Calu3 (cell line): ENCODE data around the gene GPR119. TPM values are rescaled to one million over a fixed set of nuclear protein-coding genes. Genes with fewer than 3 reads are reported as not detected.

Experiments used
- BruUV-seq: library from RNA; stranded (reverse); fragments of 400-500 nt; replicated peaks from 2 replicates; lab custom pipeline; 2021; lab: Mats Ljungman, UMichigan
- CTCF ChIA-PET: fragments of 300-600 bp; sonication (Branson Sonifier 250); formaldehyde crosslinking; loops from one replicate; lab custom pipeline; 2022; ENCODE audit warnings: antibody characterized with exemption; lab: Charles Lee
- DNase-seq: peaks from one replicate; pipeline ENCODE4 v3.0.0; 2022
- H3K27ac Mint-ChIP-seq: one replicate; pipeline ENCODE4 v1.8.0; 2022; ENCODE audit warnings: mixed read lengths; ENCODE audit not compliant: unreplicated experiment
- H3K27me3 Mint-ChIP-seq: one replicate; pipeline ENCODE4 v1.8.0; 2022; ENCODE audit warnings: mixed read lengths; ENCODE audit not compliant: unreplicated experiment
- H3K36me3 Mint-ChIP-seq: one replicate; pipeline ENCODE4 v1.8.0; 2022; ENCODE audit warnings: mild to moderate bottlenecking, moderate library complexity, mixed read lengths; ENCODE audit not compliant: insufficient read depth, unreplicated experiment
- H3K4me1 Mint-ChIP-seq: one replicate; pipeline ENCODE4 v1.8.0; 2022; ENCODE audit warnings: mild to moderate bottlenecking, low read depth, mixed read lengths; ENCODE audit not compliant: unreplicated experiment
- H3K4me3 Mint-ChIP-seq: one replicate; pipeline ENCODE4 v1.8.0; 2022; ENCODE audit warnings: mild to moderate bottlenecking, low read depth, moderate library complexity, mixed read lengths; ENCODE audit not compliant: unreplicated experiment
- H3K9me3 Mint-ChIP-seq: one replicate; pipeline ENCODE4 v1.8.0; 2022; ENCODE audit warnings: low read depth, mixed read lengths; ENCODE audit not compliant: unreplicated experiment
- intact Hi-C: fragments of 100-400 bp; cut with micrococcal nuclease; formaldehyde crosslinking; loops from one replicate; pipeline ENCODE4 v1.10.0; 2022; ENCODE audit not compliant: unreplicated experiment
- total RNA-seq: library from RNA; stranded (reverse); gene quantifications from 2 replicates; pipeline ENCODE4 v1.2.3, GENCODE V29; 2022
- TF ChIP-seq, protein P1 (sequence below): fragments of 200-600 bp; IDR thresholded peaks from one replicate; pipeline ENCODE4 v1.8.0; 2022; ENCODE audit warnings: antibody characterized with exemption; ENCODE audit not compliant: unreplicated experiment

Gene GPR119
- total RNA-seq, 1 experiment from 2014 or later, result not detected

DNA sequence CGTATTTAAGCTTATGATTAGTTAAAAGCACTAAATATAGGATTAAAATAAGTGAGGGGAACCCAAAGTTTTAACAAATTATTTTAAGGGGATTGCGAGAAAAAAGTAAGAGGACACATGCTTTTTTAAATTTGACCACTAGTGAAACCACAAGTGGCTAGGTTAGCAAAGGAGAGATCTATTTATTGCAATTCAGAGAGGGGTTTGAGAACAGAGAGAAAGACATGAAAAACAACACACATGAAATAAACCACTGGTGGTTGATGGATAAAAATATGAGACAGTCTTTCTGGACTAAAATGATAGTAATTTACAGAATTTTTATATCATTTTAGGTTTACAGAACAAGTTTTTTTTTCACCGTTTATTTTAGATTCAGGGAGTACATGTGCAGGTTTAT is 33.9 kb downstream of the GPR119 start:
- BruUV-seq, result no TSS peak
- CTCF ChIA-PET, result no interaction called here
- Mint-ChIP-seq H3K9me3 (no peaks in the 10 kb centered on the region), H3K27me3 (no peaks in the 10 kb centered on the region), H3K36me3 (no peaks in the 10 kb centered on the region), H3K4me3 (no peak overlapping the region), H3K27ac (no peak overlapping the region), H3K4me1 (no peaks in the 10 kb centered on the region)
- no peak for DNase-seq
- TF ChIP-seq, protein P1, sequence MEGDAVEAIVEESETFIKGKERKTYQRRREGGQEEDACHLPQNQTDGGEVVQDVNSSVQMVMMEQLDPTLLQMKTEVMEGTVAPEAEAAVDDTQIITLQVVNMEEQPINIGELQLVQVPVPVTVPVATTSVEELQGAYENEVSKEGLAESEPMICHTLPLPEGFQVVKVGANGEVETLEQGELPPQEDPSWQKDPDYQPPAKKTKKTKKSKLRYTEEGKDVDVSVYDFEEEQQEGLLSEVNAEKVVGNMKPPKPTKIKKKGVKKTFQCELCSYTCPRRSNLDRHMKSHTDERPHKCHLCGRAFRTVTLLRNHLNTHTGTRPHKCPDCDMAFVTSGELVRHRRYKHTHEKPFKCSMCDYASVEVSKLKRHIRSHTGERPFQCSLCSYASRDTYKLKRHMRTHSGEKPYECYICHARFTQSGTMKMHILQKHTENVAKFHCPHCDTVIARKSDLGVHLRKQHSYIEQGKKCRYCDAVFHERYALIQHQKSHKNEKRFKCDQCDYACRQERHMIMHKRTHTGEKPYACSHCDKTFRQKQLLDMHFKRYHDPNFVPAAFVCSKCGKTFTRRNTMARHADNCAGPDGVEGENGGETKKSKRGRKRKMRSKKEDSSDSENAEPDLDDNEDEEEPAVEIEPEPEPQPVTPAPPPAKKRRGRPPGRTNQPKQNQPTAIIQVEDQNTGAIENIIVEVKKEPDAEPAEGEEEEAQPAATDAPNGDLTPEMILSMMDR, result no peak
- intact Hi-C loops, result no loop called here

DNA sequence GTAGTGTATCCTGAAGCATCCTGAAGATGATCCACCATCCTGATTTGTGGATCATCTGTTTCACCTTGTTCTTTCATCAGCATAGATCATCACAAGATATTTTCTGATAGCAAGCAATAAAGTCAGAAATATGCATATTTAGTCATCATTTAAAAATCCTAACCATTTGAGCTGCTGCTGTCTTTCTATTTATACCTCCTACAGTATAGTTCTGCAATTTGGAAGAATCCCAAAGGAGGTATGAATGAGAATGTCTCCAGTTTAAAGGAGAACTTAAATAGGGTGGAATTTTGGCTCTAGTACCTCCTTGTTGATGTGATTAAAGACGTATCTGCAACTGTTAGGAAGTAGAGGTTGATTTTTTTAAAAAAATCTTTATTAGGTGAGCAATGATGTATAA is 38.2 kb downstream of the GPR119 start:
- Mint-ChIP-seq H3K9me3 (no peaks in the 10 kb centered on the region), H3K27ac (no peak overlapping the region), H3K4me3 (no peak overlapping the region), H3K27me3 (no peaks in the 10 kb centered on the region), H3K4me1 (no peaks in the 10 kb centered on the region), H3K36me3 (no peaks in the 10 kb centered on the region)
- no TSS peak for BruUV-seq
- intact Hi-C loops, result no loop called here
- TF ChIP-seq, protein P1, result no peak
- CTCF ChIA-PET, result no interaction called here
- no peak for DNase-seq

DNA sequence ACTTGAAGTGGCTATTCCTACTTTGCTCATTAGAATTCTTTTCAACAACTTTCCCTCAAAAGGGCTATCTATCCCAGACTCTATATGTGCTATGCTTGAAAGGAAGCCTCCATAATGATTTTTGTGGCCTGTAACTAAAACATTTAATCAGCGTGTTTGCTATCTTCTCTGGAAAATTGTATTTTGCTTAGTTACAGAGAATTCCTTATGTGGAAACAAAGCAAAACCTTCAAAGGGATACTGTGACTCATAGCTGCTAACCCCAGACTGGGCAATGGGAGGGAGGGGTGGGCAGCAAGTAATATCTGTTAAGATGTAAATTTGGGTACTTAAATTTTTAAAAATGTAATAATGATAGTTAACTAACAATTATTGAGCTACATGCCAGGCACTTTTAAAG is 42.1 kb downstream of the GPR119 start:
- no TSS peak for BruUV-seq
- CTCF ChIA-PET, result no interaction called here
- DNase-seq, result no peak
- H3K4me3 Mint-ChIP-seq, result no peak overlapping the region
- peaks cover 14% of the 10 kb centered on the region for H3K4me1 Mint-ChIP-seq
- H3K27me3 Mint-ChIP-seq, result no peaks in the 10 kb centered on the region
- TF ChIP-seq, protein P1, result no peak
- intact Hi-C loops, result no loop called here
- H3K9me3 Mint-ChIP-seq, result no peaks in the 10 kb centered on the region
- peaks cover 13% of the 10 kb centered on the region for H3K36me3 Mint-ChIP-seq
- H3K27ac Mint-ChIP-seq, result no peak overlapping the region

GRCh38 chrX:130340271-130340670 is 45.2 kb downstream of the GPR119 start:
- no peaks in the 10 kb centered on the region for H3K9me3 Mint-ChIP-seq
- DNase-seq, result no peak
- BruUV-seq, result TSS peak; percentile 43
- intact Hi-C loops, result no loop called here
- peaks cover 13% of the 10 kb centered on the region for H3K36me3 Mint-ChIP-seq
- H3K4me1 Mint-ChIP-seq, result peaks cover 14% of the 10 kb centered on the region
- TF ChIP-seq, protein P1, result no peak
- no peaks in the 10 kb centered on the region for H3K27me3 Mint-ChIP-seq
- peak overlapping the region; percentile 91 for H3K4me3 Mint-ChIP-seq
- CTCF ChIA-PET, result no interaction called here
- peak overlapping the region; percentile 93 for H3K27ac Mint-ChIP-seq
